K562 (cell line): Measurements from ENCODE around the gene STX18. TPM values are rescaled to one million over a fixed set of nuclear protein-coding genes. Genes with fewer than 3 reads are reported as not detected.

Experiments
- ATAC-seq: fragments of 200-7000 bp; cut with Tn5 transposase; 3 replicates; pipeline ENCODE4 v1.9.1; 2020; ENCODE audit warnings: moderate library complexity
- BruUV-seq: library from RNA; stranded (reverse); fragments of 400-500 nt; replicated peaks from 2 replicates; lab custom pipeline; 2021; lab: Mats Ljungman, UMichigan
- CTCF ChIA-PET: fragments of 300-600 bp; formaldehyde crosslinking; extraction: SDS; loops from one replicate; lab custom pipeline; 2021; ENCODE audit warnings: low intra/inter-chr PET ratio; lab: Yijun Ruan, JAX
- POLR2A ChIA-PET: fragments of 300-600, 350-650 bp; sonication (Branson Sonifier 250); formaldehyde crosslinking; extraction: SDS; loops from one replicate; lab custom pipeline; 2021; ENCODE audit warnings: antibody characterized with exemption, inconsistent platforms; lab: Yijun Ruan, JAX
- DNase-seq, 4 experiments: peaks; one replicate each; pipeline versions ENCODE4 v3.0.0 to v3.0.0-alpha.2; 2011 to 2018; ENCODE audit warnings: low spot score in 3 of 4, mixed read lengths in 3 of 4; ENCODE audit errors: extremely low read depth in 1 of 4
- FAIRE-seq: peaks from 2 replicates; lab custom pipeline; 2011; peaks lifted over from hg19 to GRCh38; lab: Jason Lieb, UNC
- H2AFZ ChIP-seq: 2 replicates; pipeline ENCODE4 v1.6.0; 2011; ENCODE audit warnings: low read depth, low read length, control low read depth, inconsistent platforms
- H3K27ac ChIP-seq: fragments of 200-600 bp; 3 replicates; pipeline ENCODE4 v1.8.0; 2011; ENCODE audit warnings: low read depth, mild to moderate bottlenecking, control low read depth, inconsistent platforms, low read length, moderate library complexity, mixed read lengths; ENCODE audit errors: extremely low read depth
- H3K27me3 ChIP-seq, 2 experiments: fragments of 300-600 bp in 1 of 2; 2 replicates in 1 of 2; 3 replicates in 1 of 2; pipeline versions ENCODE4 v1.6.0 to v1.8.0; 2011; ENCODE audit warnings: inconsistent platforms in 2 of 2, low read length in 2 of 2, mild to moderate bottlenecking in 1 of 2, mixed read lengths in 1 of 2, moderate library complexity in 1 of 2; ENCODE audit not compliant: control insufficient read depth in 2 of 2, insufficient read depth in 2 of 2
- H3K36me3 ChIP-seq: fragments of 300-600 bp; 3 replicates; pipeline ENCODE4 v1.8.0; 2011; ENCODE audit warnings: mild to moderate bottlenecking, low read length, inconsistent platforms; ENCODE audit not compliant: control insufficient read depth, insufficient read depth
- H3K4me1 ChIP-seq, 2 experiments: fragments of 200-600 bp in 1 of 2; replicated peaks in 1 of 2; 2 replicates in 1 of 2; 3 replicates in 1 of 2; pipeline versions ENCODE4 v1.5.1 to v1.8.0; 2011; ENCODE audit warnings: inconsistent platforms in 2 of 2, low read length in 2 of 2, mild to moderate bottlenecking in 1 of 2, mixed read lengths in 1 of 2, moderate library complexity in 1 of 2; ENCODE audit not compliant: control insufficient read depth in 2 of 2, insufficient read depth in 2 of 2
- H3K4me2 ChIP-seq: 2 replicates; pipeline ENCODE4 v1.6.1; 2011; ENCODE audit warnings: low read length, control low read depth, inconsistent platforms, mixed read lengths; ENCODE audit not compliant: insufficient read depth
- H3K4me3 ChIP-seq: fragments of 200-600 bp; sonication (generic), shearing (Covaris generic); 2 replicates; pipeline ENCODE4 v1.5.1; 2016; ENCODE audit warnings: control low read depth, inconsistent platforms
- H3K79me2 ChIP-seq: fragments of 200-600 bp; 3 replicates; pipeline ENCODE4 v1.8.0; 2011; ENCODE audit warnings: low read length, inconsistent platforms; ENCODE audit not compliant: control insufficient read depth, insufficient read depth
- H3K9ac ChIP-seq, 2 experiments: 2 replicates each; pipeline versions ENCODE4 v1.6.0 to v1.6.1; 2011; ENCODE audit warnings: low read depth in 2 of 2, low read length in 2 of 2, control low read depth in 1 of 2, inconsistent platforms in 1 of 2, mild to moderate bottlenecking in 1 of 2, mixed read lengths in 1 of 2; ENCODE audit not compliant: insufficient read depth in 1 of 2
- H3K9me1 ChIP-seq: one replicate; pipeline ENCODE4 v1.6.0; 2011; ENCODE audit warnings: inconsistent platforms, mild to moderate bottlenecking, low read length, moderate library complexity; ENCODE audit not compliant: control insufficient read depth, insufficient read depth
- H3K9me3 ChIP-seq: replicated peaks from 2 replicates; pipeline ENCODE4 v1.5.1; 2011; ENCODE audit warnings: low read depth, low read length, inconsistent platforms; ENCODE audit not compliant: control insufficient read depth, insufficient read depth
- H4K20me1 ChIP-seq: replicated peaks from 2 replicates; pipeline ENCODE4 v1.6.1; 2011; ENCODE audit warnings: low read length, inconsistent platforms, mixed read lengths; ENCODE audit not compliant: control insufficient read depth, insufficient read depth
- HDAC6 ChIP-seq: IDR thresholded peaks from 2 replicates; pipeline ENCODE4 v1.6.1; 2012; ENCODE audit warnings: low read depth, mild to moderate bottlenecking, control low read depth, inconsistent platforms, low read length, moderate library complexity
- HDGF ChIP-seq: fragments of 450-650 bp; IDR thresholded peaks from 2 replicates; pipeline ENCODE4 v1.6.1; 2016
- NCOR1 ChIP-seq: fragments of 450-650 bp; IDR thresholded peaks from 2 replicates; pipeline ENCODE4 v1.6.1; 2016; ENCODE audit warnings: mild to moderate bottlenecking, moderate library complexity
- SNRNP70 ChIP-seq: fragments of 200-400 bp; formaldehyde crosslinking; optimal IDR thresholded peaks from 2 replicates; pipeline ENCODE3; 2017; ENCODE audit warnings: low read depth, low read length
- ZKSCAN3 ChIP-seq: fragments of 250-450 bp; sonication (Bioruptor Pico); IDR thresholded peaks from 2 replicates; pipeline ENCODE4 v1.4.0; 2020
- WGBS: fragments of 100-300 bp; shearing (Covaris generic); methylation state at CpG from one replicate; pipeline ENCODE4 v1.1.6; 2016; ENCODE audit warnings: low coverage, mixed read lengths; ENCODE audit not compliant: insufficient coverage; ENCODE audit errors: missing lambda C conversion rate; 5-methylcytosine and 5-hydroxymethylcytosine counted together
- in situ Hi-C: fragments of 300-500 bp; cut with MboI; formaldehyde crosslinking; loops from 4 replicates; pipeline ENCODE4 v1.15.0; 2018; ENCODE audit warnings: inconsistent platforms, mixed read lengths
- intact Hi-C: fragments of 100-400 bp; cut with micrococcal nuclease; formaldehyde crosslinking; loops from 2 replicates; pipeline ENCODE4 v1.14.2; 2022
- polyA plus RNA-seq, 8 experiments: library from polyadenylated mRNA; depleted of rRNA in 4 of 8; stranded (reverse) in 5 of 8; unstranded in 3 of 8; fragments of >200 nt; fragmentation: Nextera tagmentation in 2 of 8; fragmentation: Illumina TruSeq in 1 of 8; extraction: Ambion mirVana in 2 of 8; extraction: Trizol in 1 of 8; gene quantifications; 2 replicates each; pipeline versions ENCODE4 v1.2.1 to v1.2.3, GENCODE V29; 2011 to 2014; ENCODE audit warnings: inconsistent platforms in 1 of 8, missing spikeins in 1 of 8
- total RNA-seq, 7 experiments: library from RNA; depleted of rRNA in 6 of 7; stranded (reverse); fragments of >200 nt in 6 of 7; fragmentation: Illumina TruSeq in 2 of 7; extraction: Trizol in 2 of 7; gene quantifications; 2 replicates each; pipeline versions ENCODE4 v1.2.1 to v1.2.3, GENCODE V29; 2011 to 2021; ENCODE audit warnings: low replicate concordance in 1 of 7
- TF ChIP-seq, protein P1 (sequence below): fragments of 250-450 bp; sonication (Bioruptor Pico); IDR thresholded peaks from 2 replicates; pipeline ENCODE4 v1.5.0; 2021; ENCODE audit warnings: mild to moderate bottlenecking, borderline replicate concordance
- TF ChIP-seq, protein P2 (sequence below), 2 experiments: IDR thresholded peaks; 2 replicates each; pipeline ENCODE4 v1.6.1; 2011; ENCODE audit warnings: borderline replicate concordance in 1 of 2, control low read depth in 1 of 2, low read depth in 1 of 2, low read length in 1 of 2, mild to moderate bottlenecking in 1 of 2, mixed read lengths in 1 of 2, moderate library complexity in 1 of 2; ENCODE audit not compliant: insufficient read depth in 1 of 2, insufficient read length in 1 of 2, poor library complexity in 1 of 2, severe bottlenecking in 1 of 2; ENCODE audit errors: extremely low read depth in 1 of 2

Gene STX18
- total and polyA plus RNA-seq, 9 of the 15 experiments (the other 6 are each of a cell fraction or from before 2014, with no cell fraction given): 6.2 to 41.7 (median 22.7) TPM

DNA sequence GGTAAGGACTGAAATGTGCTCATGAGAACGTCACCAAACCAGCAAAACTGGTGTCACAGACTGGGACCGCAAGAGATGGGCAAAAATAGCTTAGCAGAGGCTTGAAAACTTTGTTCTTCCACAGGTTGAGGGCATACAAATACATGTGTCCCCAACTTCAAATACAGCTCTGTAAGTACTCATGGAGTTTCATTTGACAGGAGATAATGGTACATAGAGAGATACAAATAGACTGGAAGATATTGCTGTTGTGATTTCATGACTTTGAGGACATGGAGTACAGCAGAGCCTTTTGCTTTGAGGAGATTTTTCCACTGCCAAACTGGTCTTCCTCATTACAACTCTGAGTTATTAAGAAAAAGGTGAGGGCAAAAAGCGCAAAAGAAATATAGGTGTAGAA, 70.7 kb downstream of the STX18 start:
- ChIA-PET POLR2A (no interaction called here), CTCF (no interaction called here)
- H3K27ac ChIP-seq: no peak overlapping the region
- peaks cover 34% of the 10 kb centered on the region; the same call in 2 of the 3 replicates for H3K36me3 ChIP-seq
- peaks cover 14% of the 10 kb centered on the region for H4K20me1 ChIP-seq
- FAIRE-seq (no peak), ATAC-seq (no peak), DNase-seq (no peak)
- no peak overlapping the region for H2AFZ ChIP-seq
- TF ChIP-seq, protein P1, sequence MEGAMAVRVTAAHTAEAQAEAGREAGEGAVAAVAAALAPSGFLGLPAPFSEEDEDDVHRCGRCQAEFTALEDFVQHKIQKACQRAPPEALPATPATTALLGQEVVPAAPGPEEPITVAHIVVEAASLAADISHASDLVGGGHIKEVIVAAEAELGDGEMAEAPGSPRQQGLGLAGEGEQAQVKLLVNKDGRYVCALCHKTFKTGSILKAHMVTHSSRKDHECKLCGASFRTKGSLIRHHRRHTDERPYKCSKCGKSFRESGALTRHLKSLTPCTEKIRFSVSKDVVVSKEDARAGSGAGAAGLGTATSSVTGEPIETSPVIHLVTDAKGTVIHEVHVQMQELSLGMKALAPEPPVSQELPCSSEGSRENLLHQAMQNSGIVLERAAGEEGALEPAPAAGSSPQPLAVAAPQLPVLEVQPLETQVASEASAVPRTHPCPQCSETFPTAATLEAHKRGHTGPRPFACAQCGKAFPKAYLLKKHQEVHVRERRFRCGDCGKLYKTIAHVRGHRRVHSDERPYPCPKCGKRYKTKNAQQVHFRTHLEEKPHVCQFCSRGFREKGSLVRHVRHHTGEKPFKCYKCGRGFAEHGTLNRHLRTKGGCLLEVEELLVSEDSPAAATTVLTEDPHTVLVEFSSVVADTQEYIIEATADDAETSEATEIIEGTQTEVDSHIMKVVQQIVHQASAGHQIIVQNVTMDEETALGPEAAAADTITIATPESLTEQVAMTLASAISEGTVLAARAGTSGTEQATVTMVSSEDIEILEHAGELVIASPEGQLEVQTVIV (CRISPR knock-in tag): no peak
- TF ChIP-seq HDAC6: no peak
- TF ChIP-seq HDGF: no peak
- no peak for TF ChIP-seq NCOR1
- no peak for TF ChIP-seq SNRNP70
- TF ChIP-seq, protein P2, sequence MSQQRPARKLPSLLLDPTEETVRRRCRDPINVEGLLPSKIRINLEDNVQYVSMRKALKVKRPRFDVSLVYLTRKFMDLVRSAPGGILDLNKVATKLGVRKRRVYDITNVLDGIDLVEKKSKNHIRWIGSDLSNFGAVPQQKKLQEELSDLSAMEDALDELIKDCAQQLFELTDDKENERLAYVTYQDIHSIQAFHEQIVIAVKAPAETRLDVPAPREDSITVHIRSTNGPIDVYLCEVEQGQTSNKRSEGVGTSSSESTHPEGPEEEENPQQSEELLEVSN (IDR thresholded peaks at IDR 0.05; ENCODE audit: borderline replicate concordance in 1 of 2, extremely low read depth in 1 of 2, insufficient read depth in 1 of 2, insufficient read length in 1 of 2, low read depth in 1 of 2, low read length in 1 of 2, poor library complexity in 1 of 2, severe bottlenecking in 1 of 2): no peak
- no peak for TF ChIP-seq ZKSCAN3 (CRISPR knock-in tag)
- H3K27me3 ChIP-seq: no peaks in the 10 kb centered on the region
- in situ Hi-C loops: no loop called here
- 91% methylated on average over 3 of the region's 3 CpGs for WGBS
- H3K9me1 ChIP-seq: no peaks in the 10 kb centered on the region
- H3K4me3 ChIP-seq: no peak overlapping the region
- no peak overlapping the region for H3K4me2 ChIP-seq
- no peak overlapping the region for H3K9ac ChIP-seq
- no peaks in the 10 kb centered on the region for H3K4me1 ChIP-seq
- intact Hi-C loops: no loop called here
- BruUV-seq: no TSS peak
- H3K79me2 ChIP-seq: no peaks in the 10 kb centered on the region
- H3K9me3 ChIP-seq: no peaks in the 10 kb centered on the region
